Suppressor macrophage treated with lipopolysaccharide for 4 hours (primary cell): ENCODE data around the gene GRK5.

Source experiments
- DNase-seq: peaks from one replicate; pipeline ENCODE4 v3.0.0-alpha.2; 2020

GRK5 gene

DNA sequence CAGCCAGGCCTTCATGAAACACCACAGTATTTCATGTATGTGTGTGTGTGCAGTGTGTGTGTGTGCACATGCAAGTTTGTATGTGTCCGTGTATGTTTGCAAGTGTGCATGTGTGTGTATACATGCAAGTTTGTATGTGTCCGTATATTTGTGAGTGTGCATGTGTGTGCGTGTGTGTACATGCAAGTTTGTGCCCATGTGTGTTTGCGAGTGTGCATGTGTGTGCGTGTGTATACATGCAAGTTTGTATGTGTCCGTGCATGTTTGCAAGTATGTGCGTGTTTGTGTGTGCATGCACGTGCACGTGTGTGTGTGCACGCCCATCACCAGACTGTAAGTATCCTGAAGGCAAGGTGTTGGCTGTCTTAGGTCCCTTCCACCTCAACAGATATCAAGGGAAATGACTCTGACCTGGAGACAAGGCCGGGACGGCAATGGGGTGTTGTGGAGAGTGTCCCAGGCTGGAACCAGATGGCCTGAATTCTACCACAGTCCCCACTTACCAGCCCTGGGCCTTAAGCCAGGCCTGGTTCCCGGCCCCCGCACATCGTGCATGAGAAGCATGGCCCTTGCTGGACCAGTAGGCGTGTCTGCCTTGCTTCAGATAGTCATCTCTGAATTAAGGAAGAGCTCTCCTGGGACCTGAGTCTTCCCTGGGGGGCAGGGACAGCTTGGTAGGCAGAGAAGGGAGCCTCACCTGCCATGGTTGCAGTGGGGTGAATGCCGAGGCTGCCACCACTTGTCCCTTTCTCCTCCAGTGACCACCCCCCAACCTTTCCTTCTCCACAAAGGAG is 140.0 kb downstream of the GRK5 start:
- no peak for DNase-seq

DNA sequence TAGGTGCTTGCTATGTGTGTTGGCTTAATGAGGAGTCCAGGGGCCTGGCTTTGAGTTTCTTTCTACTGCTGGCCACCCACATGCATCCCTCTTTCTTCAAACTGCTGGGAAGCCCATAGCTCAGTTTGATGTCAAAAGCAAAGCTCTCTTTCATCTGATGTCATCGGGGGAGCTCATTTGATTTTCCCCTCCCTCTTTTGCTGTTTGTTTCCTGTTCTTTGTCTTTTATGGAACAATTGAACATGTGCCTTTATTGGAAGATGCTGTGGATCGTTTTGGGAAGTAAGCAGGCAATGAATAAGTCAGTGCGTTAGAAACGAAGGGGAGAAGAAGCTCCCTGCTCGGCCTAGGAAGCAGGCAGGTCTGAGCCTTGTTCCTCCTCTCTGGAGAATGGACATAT is 140.7 kb downstream of the GRK5 start:
- DNase-seq: no peak

DNA sequence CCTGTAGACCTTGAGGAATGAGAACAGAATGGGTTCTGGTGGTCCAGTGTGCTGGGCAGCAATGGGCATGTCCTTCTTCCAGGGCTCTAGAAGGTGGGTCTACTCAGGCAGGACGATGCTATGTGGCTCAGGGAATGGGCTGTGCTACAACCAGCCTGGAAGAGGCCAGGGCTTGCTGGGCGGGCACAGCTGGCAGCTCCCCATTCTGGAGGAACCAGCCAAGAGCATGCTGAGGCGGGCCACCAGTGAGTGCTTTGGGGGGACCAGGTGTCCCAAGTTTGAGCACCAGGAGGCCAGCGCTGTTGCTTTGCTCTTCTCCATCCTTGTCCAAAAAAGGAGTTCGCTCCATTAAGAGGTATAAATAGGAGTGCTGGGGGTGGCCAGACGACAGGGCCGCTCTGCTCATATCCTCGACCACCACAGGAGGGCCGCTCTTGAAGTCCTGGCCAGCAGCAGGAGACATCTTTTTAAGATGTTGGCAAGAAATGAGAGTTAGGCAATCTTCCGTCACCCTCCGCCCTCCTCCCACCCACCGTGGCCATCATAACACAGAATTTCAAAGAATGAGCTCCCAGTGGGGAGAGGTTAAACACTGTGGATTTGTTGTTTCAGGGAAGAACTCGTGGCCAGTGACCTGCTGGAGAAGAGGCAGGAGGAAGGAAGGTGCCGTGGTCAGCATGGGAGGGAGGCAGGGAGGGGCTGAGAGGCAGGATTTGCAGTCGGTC is 141.3 kb downstream of the GRK5 start:
- no peak for DNase-seq

DNA sequence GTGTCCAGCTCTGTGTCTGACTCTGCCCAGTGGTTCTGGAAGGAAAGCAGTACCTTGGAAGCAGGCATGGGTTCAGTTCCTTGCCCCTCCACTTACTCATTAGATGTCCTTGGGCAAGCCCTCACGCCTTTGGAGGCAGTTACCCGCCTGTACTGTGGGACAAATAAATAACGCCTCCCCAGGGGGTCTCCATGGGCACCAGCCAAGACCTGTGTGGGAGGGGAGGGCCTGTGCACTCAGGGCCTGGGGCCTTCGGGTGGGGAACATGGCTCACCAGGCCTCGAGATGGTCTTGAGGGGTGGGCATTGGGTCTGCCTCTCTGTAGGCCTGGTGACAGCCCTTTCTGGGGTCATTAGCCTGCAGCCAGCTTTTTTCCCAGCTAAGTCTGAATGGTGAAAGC is 142.0 kb downstream of the GRK5 start:
- no peak for DNase-seq

DNA sequence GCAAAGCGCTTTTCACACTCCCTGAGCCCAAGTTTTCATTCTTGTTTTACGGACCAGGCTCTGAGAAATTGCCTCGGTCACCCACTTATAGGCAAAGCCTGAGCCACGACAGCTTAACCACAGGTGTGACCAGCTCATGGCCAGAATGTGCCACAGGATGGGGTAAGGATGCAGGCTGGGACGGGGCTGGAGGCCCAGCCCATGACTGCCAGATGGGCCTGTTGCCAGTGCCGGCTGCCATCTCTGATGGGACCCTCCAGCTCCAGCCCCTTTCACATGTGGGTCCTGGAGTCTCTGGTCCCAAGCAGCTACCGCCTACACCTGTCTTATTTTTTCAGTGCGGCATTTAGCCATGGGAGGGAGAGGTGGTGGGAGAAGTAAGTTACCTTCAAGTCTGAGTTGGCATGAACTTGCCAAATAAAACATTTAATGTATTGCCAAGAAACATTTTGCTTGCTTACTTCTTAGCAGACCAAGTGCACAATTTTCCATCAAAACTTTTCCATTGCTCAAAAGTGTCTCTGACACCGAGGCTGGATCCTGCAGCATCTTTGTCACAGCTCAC is 142.6 kb downstream of the GRK5 start:
- no peak for DNase-seq

DNA sequence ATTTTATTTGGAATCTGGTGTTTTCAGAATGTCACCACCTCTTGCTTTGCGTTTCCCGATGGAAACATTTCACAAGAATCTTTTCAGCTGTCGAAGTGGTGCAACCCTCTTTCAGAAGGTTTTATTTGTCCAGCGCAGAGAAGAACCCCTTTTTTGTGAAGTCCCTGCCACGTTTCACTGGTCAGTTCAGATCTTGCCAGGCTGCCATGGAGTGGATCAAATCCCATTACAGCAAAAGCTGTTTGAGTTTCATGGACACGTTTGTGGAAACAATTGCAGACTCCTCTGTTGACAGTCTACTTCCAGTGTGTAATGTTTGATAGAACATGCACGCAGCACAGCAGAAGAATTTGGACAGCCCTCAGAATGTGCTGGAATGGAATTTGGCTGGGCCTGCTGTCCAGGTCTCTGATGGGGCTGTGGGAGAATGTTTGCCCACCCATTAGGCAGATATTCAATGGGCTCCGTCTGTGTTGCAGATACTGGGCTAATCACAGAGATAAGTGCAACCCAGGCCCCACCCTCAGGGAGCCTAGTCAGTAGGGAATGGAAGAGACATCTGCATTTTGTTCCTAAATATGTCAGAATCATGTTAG is 143.2 kb downstream of the GRK5 start:
- DNase-seq: no peak

DNA sequence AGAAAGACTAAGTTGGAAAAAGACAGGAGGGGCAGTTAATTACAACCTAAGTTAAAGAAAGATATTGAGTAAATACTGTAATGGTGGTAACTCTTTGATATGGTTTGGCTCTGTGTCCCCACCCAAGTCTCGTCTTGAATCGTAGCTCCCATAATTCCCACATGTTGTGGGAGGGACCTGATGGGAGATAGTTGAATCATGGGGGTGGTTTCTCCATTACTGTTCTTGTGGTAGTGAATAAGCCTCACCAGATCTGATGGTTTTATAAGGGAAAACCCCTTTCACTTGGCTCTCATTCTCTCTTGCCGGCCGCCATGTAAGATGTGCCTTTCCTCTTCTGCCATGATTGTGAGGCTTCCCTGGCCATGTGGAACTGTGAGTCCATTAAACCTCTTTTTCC is 143.8 kb downstream of the GRK5 start:
- no peak for DNase-seq

DNA sequence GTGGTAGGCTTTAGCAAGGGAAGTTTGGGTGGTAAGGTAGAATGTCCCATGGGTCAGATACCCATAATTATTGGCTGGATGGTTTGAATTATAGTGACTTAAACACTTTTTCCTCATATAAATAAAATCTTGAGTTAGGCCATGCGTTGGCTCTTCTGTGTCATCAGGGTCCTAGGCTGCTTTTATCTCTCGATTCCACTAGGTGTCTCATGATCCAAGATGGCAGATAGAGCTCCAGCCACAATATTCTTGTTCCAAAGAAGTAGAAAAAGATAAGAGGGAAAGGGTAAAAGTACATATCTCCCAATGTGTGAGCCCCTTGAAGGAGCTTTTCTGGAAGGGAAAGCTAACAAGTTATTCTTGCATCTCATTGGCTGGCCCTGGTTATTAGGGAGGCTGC is 144.7 kb downstream of the GRK5 start:
- no peak for DNase-seq

DNA sequence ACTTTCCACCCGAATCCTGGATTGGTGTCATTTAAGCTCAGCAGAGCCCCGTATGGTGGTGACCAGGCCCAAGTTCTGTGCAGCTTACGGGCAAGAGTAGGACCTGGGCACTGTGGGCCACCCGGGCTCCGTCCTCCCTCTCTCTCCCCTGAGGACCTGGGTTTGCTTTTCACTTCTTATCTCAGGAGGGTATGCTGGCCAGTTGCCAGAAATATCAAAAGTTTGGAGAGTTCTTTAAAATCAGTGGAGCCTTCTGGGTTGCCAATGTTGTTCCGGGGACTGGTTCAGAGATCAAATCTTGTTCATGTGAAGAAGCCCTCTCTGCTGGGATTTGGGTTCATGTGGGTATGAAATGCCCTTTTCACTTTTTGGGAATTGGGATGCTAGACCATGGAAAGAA is 145.4 kb downstream of the GRK5 start:
- DNase-seq: no peak

DNA sequence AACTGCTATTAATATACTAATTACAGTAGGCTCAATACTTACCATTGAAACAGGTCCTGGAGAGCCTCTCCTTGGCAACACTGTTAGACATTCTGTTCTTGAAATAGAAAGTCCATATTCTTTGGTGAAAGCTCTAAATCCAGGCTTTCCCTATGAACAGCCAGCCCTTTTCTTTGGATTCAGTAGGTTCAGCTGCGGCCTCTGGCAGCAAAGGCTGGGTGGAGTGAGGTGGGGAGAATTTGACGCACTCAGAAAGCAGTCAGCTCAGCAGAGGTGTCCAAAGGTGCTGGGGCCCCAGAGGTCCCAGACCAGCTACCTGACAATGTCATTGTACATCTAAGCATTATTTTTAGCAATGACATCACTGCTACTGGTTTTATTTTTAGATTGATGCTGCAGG is 146.1 kb downstream of the GRK5 start:
- no peak for DNase-seq

DNA sequence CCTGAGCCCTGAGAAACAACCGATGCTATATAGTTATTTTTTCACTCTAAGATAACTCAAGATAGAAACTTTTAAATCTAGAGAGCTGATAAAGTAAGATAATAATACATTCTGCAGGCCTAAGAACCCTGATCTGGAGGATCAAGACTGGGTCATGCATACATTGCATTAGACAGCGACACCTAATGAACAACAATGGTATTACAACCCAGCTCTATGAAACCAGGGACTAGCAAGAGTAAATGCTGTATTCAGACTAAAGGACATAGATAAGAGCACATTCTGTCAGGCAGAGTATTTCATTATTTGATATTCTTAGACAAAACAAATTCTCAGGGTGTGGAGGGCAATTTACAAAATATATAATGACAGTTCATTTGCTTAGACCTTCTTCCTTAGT is 148.6 kb downstream of the GRK5 start:
- no peak for DNase-seq

DNA sequence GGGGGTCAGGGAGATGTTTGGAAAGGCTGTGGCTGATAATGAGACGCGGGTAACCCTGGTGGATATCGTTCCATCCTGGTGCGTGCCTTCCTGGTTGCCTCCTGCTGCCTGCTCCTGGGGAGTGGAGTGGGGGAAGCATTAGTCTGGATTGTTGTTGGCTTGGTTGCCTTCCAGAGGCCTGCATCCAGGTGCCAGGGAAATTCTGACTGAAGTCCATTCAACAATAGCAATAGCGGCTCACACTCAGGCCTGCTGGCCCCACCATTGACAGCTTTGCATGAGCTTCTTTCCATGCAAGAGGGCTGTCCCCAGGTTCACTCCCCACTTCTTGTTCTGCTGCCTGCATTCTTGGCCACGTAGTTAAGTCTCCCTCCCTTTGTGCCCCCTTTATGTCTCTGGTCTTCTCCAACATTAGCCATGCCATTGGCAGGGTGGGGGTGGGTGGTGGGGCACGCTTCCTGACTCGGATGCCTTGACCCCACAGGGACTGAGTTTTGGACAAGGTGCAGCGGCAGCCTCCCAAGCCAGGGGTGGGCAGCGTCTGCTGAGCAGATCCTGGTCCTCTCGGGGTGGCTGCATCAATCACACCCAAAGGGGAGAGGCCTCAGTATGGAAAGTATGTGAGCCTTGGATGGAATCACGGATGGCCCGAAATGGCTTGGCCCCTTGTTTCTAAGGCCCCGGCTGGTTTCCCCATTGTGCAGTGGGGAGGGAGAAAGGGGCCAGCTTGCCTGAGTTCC is 150.2 kb downstream of the GRK5 start:
- DNase-seq: no peak

DNA sequence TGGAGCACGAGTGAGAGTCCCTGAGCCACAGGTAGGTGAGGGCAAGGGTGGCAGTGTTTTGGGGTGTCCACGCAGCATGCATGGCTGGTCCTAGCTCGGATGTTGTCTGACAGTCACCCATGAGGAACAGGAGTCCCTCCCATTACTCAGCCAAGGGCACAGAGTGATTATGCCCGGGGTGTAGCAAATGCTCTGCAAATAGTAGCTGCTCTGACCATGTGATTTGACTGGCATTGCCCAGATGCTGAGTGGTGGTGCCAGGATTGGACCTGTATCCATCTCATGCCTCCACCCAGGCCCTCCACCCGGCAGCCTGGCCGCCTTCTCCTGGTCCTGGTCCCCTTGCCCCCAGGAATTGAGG is 150.8 kb downstream of the GRK5 start:
- no peak for DNase-seq

DNA sequence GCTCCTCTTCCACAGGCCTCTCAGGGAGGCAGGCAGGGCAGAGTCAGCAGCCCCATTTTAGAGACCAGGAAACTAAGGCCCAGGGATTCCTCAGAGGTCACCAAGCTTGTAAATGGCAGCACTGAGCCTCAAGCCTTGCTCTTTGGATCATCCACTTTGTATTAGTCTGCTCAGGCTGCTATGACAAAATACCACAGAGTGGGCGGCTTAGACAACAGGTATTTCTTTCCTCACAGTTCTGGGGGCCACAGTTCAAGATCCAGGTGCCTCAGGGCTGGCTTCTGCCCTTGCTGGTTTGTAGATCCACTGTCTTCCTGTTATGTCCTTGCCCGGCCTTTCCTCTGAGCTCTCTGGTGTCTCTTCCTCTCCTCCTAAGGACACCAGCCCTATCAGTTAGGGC is 151.2 kb downstream of the GRK5 start:
- DNase-seq: no peak

DNA sequence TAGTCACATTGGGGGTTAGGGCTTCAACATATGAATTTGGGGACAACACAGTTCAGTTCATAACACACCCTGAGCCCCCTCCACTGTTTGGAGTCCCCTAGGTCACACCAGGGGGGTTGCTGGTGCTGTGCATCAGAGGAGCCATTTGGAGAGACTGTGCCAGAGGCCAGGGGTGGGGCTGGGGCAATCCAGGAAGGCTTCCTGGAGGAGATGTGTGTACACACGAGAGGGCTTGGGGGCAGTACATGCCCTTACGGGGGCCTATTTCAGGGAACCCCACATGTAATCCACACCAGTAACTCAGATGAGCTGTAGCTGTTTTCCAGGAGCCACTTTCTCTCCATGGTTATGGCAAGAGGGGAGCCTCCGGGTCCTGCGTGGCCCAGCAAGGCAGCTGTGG is 151.7 kb downstream of the GRK5 start:
- DNase-seq: no peak

DNA sequence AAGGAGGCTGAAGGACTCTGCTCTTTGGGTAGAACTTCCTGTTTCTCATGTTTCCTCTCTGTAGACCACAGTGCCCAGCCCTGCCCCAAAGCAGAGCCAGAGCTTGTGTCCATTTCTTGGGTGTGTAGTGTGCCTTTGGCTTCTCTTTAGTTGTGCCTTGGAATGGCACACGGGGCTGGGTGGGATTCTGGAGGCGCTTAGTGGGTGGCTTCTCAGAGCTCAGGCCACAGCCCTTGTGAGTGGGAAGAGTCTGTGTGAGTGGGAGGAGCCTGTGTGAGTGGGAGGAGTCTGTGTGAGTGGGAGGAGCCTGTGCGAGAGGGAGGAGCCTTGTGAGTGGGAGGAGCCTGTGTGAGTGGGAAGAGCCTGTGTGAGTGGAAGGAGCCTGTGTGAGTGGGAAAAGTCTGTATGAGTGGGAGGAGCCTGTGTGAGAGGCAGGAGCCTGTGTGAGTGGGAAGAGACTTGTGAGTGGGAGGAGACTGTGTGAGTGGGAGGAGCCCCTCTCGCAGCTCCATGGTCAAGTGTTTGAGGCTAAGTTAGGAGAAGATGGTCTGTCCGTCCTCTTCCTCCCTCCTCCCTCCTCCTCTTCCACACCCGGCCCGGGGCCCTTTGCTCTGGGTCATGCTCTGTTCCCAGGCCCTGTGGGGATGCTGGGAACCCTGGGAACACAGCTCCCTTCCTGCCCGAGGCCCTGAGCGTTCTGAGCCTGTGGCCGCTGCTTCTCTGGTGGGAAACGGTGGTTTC is 153.0 kb downstream of the GRK5 start:
- DNase-seq: no peak

DNA sequence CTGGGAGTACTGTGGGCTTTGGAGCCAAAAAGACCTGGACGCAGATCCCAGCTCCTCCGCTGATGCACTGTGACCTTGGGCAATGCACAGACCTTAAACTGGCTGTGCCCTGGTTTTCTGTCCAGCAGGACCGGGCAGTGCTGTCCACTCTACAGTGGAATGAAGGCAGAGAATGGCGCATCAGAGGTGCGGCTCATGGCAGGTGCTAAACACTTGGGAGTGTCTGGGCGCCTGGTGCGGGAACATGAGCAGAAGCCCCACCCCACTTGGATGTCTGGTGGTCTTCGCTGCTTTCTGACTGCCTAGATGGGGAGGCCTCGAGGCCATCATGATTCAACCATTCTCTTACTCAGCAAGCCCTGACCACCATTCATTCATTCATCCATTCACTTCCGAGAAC is 153.7 kb downstream of the GRK5 start:
- DNase-seq: no peak

DNA sequence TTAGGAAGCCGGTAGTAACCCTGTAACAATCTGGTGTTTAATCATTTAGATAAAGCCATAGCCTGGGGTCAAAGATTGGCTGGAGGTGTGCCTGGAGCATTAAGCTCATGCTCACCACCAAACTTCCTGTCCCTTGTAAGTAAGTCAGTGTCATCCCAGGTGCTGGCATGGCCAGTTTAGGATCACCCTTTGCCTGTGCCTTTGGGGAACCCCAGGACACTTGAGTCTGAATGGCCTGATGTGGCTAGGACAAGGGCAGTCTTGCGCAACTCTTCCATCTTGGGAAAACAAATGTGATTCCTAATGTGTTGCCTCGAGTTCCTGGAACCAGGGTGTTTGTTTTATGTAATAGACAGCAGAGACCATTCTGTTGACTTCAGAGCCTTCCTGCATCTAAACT is 154.8 kb downstream of the GRK5 start:
- no peak for DNase-seq

DNA sequence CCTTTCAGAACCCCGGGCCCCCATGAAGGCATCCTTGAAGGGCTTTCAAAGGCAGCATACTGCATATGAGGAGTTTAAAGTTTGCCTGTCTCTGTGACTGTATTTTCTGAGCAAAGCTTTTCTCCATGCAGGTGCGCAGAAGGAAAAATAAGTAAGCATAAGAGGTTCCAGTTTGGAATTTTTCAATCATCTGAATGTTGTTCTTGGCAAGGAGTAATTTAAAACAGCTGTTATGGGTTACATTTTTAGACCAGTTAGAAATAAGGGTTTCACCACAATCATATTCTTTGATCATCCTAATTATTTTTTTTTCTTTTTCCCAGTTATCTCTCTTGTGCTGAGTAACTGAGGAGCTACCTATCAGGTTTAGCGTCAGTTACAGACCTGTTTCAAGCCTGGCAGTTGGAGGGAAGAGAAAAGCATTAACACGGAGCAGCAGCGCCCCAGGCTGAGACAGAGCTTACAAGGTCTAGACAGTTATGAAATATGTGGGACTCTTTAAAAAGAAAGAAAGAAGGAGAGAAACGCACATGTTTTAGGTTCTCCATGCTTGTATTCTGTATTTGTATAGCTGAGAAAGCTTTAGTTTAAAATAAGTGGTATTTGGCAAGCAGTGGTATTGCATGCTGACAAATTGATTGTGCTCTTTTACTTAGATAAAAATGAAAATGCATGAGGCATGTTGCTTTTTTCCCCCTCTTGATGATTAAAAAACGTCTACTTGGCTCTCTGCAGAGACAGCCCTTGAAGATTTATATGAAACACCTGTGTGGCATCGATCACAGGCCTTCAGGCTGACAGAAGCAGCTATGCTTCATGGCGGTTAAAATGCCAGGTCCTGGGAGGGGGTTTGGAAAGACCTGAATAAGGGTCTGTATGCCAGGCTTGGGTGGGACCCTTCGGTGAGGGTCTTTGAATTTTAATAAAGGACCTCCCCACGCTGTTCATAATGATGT is 157.6 kb downstream of the GRK5 start:
- no peak for DNase-seq

DNA sequence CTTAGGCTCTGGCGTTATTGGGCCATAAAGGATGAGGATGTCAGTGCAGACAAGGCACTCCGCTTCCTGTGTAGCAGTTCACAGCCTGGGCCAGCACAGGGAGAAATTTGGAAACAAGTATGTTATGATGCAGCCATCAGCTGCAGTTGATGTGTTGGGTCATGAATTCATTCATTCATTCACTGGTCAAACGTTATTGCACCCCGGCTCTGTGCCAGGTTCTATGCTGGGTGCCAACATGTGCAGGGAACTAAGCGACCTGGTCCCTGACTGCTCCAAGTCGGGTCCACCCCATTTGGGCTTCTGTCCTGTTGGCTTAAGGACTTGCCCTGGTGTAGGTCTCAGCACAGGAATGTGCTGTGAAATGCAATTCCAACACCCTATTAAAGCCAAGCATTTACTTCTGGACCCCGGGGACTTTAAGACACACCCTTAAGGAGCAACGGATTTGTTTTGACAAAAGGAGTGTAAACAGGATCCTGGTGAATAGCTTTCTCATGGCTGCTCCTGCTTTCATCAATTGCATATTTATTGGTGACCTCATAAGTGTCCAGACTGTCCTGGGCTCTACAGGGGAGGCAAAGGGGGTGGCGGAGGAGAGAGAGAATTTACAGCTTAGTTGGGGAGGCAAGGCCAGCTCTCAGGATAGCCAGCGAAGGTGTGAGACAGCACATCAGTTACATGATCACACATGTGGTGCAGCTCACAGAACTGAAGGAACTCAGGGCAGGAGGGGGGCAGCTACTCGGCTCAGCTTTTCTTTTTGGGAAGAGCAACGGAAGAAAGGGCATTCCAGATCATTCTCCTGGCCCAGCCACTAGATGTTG is 158.6 kb downstream of the GRK5 start:
- no peak for DNase-seq
